ENCODE data around the gene CBX8.

CBX8 gene

GRCh38 chr17:79826204-79826680 is 29.4 kb upstream of the CBX8 start:
- Histone ChIP-seq H3K36me3 (ENCODE audit: insufficient read depth, low read length) (no peaks in the 10 kb centered on the region), H3K9ac (ENCODE audit: insufficient read length) (no peak overlapping the region), H3K9me3 (ENCODE audit: low read depth, low read length) (no peaks in the 10 kb centered on the region), H3K4me3 (peak overlapping the region; percentile 59), H3K27ac (peak overlapping the region; percentile 9; the same call in 1 of the 2 replicates)
- DNase-seq (ENCODE audit: low read depth, low spot score), result no peak
- TF ChIP-seq EZH2 (IDR thresholded peaks at IDR 0.05), result no peak
- peak; percentile 53 for TF ChIP-seq FOXP2 (optimal IDR thresholded peaks at IDR 0.05; ENCODE audit: control extremely low read depth, extremely low read length, insufficient read depth)

GRCh38 chr17:79825580-79825921 is 28.7 kb upstream of the CBX8 start:
- Histone ChIP-seq H3K27ac (no peak overlapping the region), H3K4me3 (peak overlapping the region; percentile 59), H3K36me3 (ENCODE audit: insufficient read depth, low read length) (no peaks in the 10 kb centered on the region), H3K9me3 (ENCODE audit: low read depth, low read length) (no peaks in the 10 kb centered on the region), H3K9ac (ENCODE audit: insufficient read length) (no peak overlapping the region)
- DNase-seq (ENCODE audit: low read depth, low spot score), result no peak
- TF ChIP-seq FOXP2 (optimal IDR thresholded peaks at IDR 0.05; ENCODE audit: control extremely low read depth, extremely low read length, insufficient read depth) (no peak), POLR2AphosphoS5 (IDR thresholded peaks at IDR 0.05; ENCODE audit: borderline replicate concordance, low read depth, low read length) (no peak)

- no peaks in the 10 kb centered on the region for H3K36me3 ChIP-seq (ENCODE audit: insufficient read depth, low read length)
- no peak for DNase-seq (ENCODE audit: low read depth, low spot score)
- no peaks in the 10 kb centered on the region for H3K9me3 ChIP-seq (ENCODE audit: low read depth, low read length)
- H3K27ac ChIP-seq, result no peak overlapping the region
- no peak overlapping the region for H3K4me3 ChIP-seq
- H3K9ac ChIP-seq (ENCODE audit: insufficient read length), result no peak overlapping the region
- TF ChIP-seq FOXP2 (optimal IDR thresholded peaks at IDR 0.05; ENCODE audit: control extremely low read depth, extremely low read length, insufficient read depth) (no peak), EZH2 (IDR thresholded peaks at IDR 0.05) (no peak), POLR2AphosphoS5 (IDR thresholded peaks at IDR 0.05; ENCODE audit: borderline replicate concordance, low read depth, low read length) (no peak)
Measured at GRCh38 chr17:79824893-79825579, 28.2 kb upstream of the CBX8 start.

- Histone ChIP-seq H3K36me3 (ENCODE audit: insufficient read depth, low read length) (no peaks in the 10 kb centered on the region), H3K27ac (no peak overlapping the region), H3K4me3 (no peak overlapping the region), H3K9ac (ENCODE audit: insufficient read length) (no peak overlapping the region), H3K9me3 (ENCODE audit: low read depth, low read length) (no peaks in the 10 kb centered on the region)
- TF ChIP-seq POLR2AphosphoS5 (IDR thresholded peaks at IDR 0.05; ENCODE audit: borderline replicate concordance, low read depth, low read length) (no peak), EZH2 (IDR thresholded peaks at IDR 0.05) (no peak), FOXP2 (optimal IDR thresholded peaks at IDR 0.05; ENCODE audit: control extremely low read depth, extremely low read length, insufficient read depth) (no peak)
- DNase-seq (ENCODE audit: low read depth, low spot score), result no peak
Measured at GRCh38 chr17:79824234-79824633, 27.4 kb upstream of the CBX8 start.

- no peak overlapping the region for H3K9ac ChIP-seq (ENCODE audit: insufficient read length)
- TF ChIP-seq POLR2AphosphoS5 (IDR thresholded peaks at IDR 0.05; ENCODE audit: borderline replicate concordance, low read depth, low read length) (no peak), FOXP2 (optimal IDR thresholded peaks at IDR 0.05; ENCODE audit: control extremely low read depth, extremely low read length, insufficient read depth) (no peak), EZH2 (IDR thresholded peaks at IDR 0.05) (no peak)
- no peaks in the 10 kb centered on the region for H3K36me3 ChIP-seq (ENCODE audit: insufficient read depth, low read length)
- no peak for DNase-seq (ENCODE audit: low read depth, low spot score)
- H3K9me3 ChIP-seq (ENCODE audit: low read depth, low read length), result no peaks in the 10 kb centered on the region
- no peak overlapping the region for H3K27ac ChIP-seq
- no peak overlapping the region for H3K4me3 ChIP-seq
Measured at GRCh38 chr17:79822583-79823124, 25.8 kb upstream of the CBX8 start.

- Histone ChIP-seq H3K27ac (no peak overlapping the region), H3K4me3 (no peak overlapping the region), H3K9me3 (ENCODE audit: low read depth, low read length) (no peaks in the 10 kb centered on the region), H3K36me3 (ENCODE audit: insufficient read depth, low read length) (no peaks in the 10 kb centered on the region), H3K9ac (ENCODE audit: insufficient read length) (no peak overlapping the region)
- no peak for DNase-seq (ENCODE audit: low read depth, low spot score)
- TF ChIP-seq FOXP2 (optimal IDR thresholded peaks at IDR 0.05; ENCODE audit: control extremely low read depth, extremely low read length, insufficient read depth), result no peak
- no peak for TF ChIP-seq EZH2 (IDR thresholded peaks at IDR 0.05)
- no peak for TF ChIP-seq POLR2AphosphoS5 (IDR thresholded peaks at IDR 0.05; ENCODE audit: borderline replicate concordance, low read depth, low read length)
Measured at GRCh38 chr17:79821331-79822095, 24.6 kb upstream of the CBX8 start.

GRCh38 chr17:79820959-79821330 is 24.1 kb upstream of the CBX8 start:
- no peak overlapping the region for H3K4me3 ChIP-seq
- TF ChIP-seq FOXP2 (optimal IDR thresholded peaks at IDR 0.05; ENCODE audit: control extremely low read depth, extremely low read length, insufficient read depth) (no peak), EZH2 (IDR thresholded peaks at IDR 0.05) (no peak), POLR2AphosphoS5 (IDR thresholded peaks at IDR 0.05; ENCODE audit: borderline replicate concordance, low read depth, low read length) (no peak)
- no peak overlapping the region for H3K9ac ChIP-seq (ENCODE audit: insufficient read length)
- H3K36me3 ChIP-seq (ENCODE audit: insufficient read depth, low read length), result no peaks in the 10 kb centered on the region
- no peak for DNase-seq (ENCODE audit: low read depth, low spot score)
- H3K9me3 ChIP-seq (ENCODE audit: low read depth, low read length), result no peaks in the 10 kb centered on the region
- H3K27ac ChIP-seq, result no peak overlapping the region

GRCh38 chr17:79819534-79820276 is 22.8 kb upstream of the CBX8 start:
- no peaks in the 10 kb centered on the region for H3K9me3 ChIP-seq (ENCODE audit: low read depth, low read length)
- H3K27ac ChIP-seq, result no peak overlapping the region
- no peaks in the 10 kb centered on the region for H3K36me3 ChIP-seq (ENCODE audit: insufficient read depth, low read length)
- H3K4me3 ChIP-seq, result no peak overlapping the region
- no peak for DNase-seq (ENCODE audit: low read depth, low spot score)
- H3K9ac ChIP-seq (ENCODE audit: insufficient read length), result no peak overlapping the region
- TF ChIP-seq FOXP2 (optimal IDR thresholded peaks at IDR 0.05; ENCODE audit: control extremely low read depth, extremely low read length, insufficient read depth) (no peak), EZH2 (IDR thresholded peaks at IDR 0.05) (no peak), POLR2AphosphoS5 (IDR thresholded peaks at IDR 0.05; ENCODE audit: borderline replicate concordance, low read depth, low read length) (no peak)

All from SK-N-MC (cell line).